ENCODE measurements around the gene IGSF6. TPM values are rescaled to one million over a fixed set of nuclear protein-coding genes. Genes with fewer than 3 reads are reported as not detected.

IGSF6 gene
- total and polyA plus RNA-seq, 2 of the 13 experiments (the other 11 are each of a cell fraction or from before 2014, with no cell fraction given): not detected

DNA sequence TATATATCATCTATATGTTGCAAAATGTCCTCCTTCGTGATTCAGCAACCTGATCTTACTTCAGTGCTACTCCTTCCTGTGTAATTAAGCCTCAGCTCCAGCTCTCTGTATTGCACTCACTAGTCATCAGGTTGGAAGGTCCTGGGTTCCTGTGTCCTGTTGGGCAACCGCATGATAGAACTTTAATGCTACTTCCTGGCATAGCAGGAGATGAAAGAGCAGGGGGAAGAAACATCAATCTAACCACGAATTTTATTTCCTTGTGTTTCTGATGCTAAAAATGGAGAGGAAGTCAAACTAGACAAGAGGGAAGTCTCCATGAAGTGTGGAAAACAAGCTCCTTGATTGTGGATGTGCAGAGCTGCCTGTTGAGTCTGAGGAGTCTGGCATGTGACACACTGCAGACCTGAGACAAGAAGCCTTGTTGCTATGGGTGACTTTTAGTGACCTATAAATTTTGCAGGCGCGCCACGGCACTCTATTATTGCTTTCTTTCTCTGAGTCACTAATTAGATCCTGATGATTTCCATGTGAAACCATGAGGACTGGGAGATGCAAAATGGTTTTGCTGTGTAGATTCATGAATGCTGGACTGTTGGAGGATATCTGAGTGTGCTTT lies 25.6 kb downstream of the IGSF6 start (continued):
- no peak for TF ChIP-seq GABPA (IDR thresholded peaks at IDR 0.05; ENCODE audit: low read depth, low read length)
- peak; percentile 40; the same call in 1 of the 2 replicates for TF ChIP-seq GABPA (CRISPR knock-in tag; IDR thresholded peaks at IDR 0.05; ENCODE audit: low read depth)
- TF ChIP-seq ZNF232 (CRISPR knock-in tag; IDR thresholded peaks at IDR 0.05; ENCODE audit: borderline replicate concordance): no peak
- TF ChIP-seq GATAD2A (CRISPR knock-in tag; IDR thresholded peaks at IDR 0.05): 0 out of 2 replicates have a peak, but pooled peaks have one; percentile 42
- TF ChIP-seq SAP130 (CRISPR knock-in tag; IDR thresholded peaks at IDR 0.05; ENCODE audit: low read depth): peak; percentile 83
- 0 out of 2 replicates have a peak, but pooled peaks have one; percentile 40 for TF ChIP-seq ZNF792 (CRISPR knock-in tag; IDR thresholded peaks at IDR 0.05)
- TF ChIP-seq ADNP (CRISPR knock-in tag; IDR thresholded peaks at IDR 0.05): no peak
- TF ChIP-seq, protein P1, sequence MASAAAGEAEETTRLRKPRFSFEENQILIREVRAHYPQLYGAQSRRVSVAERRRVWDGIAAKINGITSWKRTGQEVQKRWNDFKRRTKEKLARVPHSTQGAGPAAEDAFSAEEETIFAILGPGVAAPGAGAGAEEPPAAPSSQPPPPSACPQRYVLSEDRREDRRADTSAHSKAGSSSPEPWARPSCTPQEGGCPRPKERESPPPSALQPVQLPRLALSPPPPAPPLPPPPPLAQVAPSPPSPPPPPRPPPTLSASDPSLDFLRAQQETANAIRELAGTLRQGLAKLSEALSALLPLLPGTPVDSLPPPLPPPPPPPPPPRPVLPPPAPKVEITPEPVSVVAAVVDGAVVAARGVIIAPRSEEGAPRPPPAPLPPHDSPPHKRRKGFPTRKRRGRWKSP (CRISPR knock-in tag; IDR thresholded peaks at IDR 0.05): no peak
- no peak for TF ChIP-seq RARG (CRISPR knock-in tag; IDR thresholded peaks at IDR 0.05; ENCODE audit: low read depth)
- no peak for TF ChIP-seq NR3C1 (CRISPR knock-in tag; IDR thresholded peaks at IDR 0.05)
- TF ChIP-seq, protein P2, sequence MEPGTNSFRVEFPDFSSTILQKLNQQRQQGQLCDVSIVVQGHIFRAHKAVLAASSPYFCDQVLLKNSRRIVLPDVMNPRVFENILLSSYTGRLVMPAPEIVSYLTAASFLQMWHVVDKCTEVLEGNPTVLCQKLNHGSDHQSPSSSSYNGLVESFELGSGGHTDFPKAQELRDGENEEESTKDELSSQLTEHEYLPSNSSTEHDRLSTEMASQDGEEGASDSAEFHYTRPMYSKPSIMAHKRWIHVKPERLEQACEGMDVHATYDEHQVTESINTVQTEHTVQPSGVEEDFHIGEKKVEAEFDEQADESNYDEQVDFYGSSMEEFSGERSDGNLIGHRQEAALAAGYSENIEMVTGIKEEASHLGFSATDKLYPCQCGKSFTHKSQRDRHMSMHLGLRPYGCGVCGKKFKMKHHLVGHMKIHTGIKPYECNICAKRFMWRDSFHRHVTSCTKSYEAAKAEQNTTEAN (CRISPR knock-in tag; conservative IDR thresholded peaks at IDR 0.05): 0 out of 2 replicates have a peak, but pooled peaks have one; percentile 37
- TF ChIP-seq, protein P3, sequence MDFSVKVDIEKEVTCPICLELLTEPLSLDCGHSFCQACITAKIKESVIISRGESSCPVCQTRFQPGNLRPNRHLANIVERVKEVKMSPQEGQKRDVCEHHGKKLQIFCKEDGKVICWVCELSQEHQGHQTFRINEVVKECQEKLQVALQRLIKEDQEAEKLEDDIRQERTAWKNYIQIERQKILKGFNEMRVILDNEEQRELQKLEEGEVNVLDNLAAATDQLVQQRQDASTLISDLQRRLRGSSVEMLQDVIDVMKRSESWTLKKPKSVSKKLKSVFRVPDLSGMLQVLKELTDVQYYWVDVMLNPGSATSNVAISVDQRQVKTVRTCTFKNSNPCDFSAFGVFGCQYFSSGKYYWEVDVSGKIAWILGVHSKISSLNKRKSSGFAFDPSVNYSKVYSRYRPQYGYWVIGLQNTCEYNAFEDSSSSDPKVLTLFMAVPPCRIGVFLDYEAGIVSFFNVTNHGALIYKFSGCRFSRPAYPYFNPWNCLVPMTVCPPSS (IDR thresholded peaks at IDR 0.05): no peak
- TF ChIP-seq TCF12 (IDR thresholded peaks at IDR 0.05): no peak
- no peak for TF ChIP-seq TCF12 (CRISPR knock-in tag; IDR thresholded peaks at IDR 0.05)
- TF ChIP-seq HNF1B (CRISPR knock-in tag; IDR thresholded peaks at IDR 0.05): 0 out of 2 replicates have a peak, but pooled peaks have one; percentile 24
- no peak for TF ChIP-seq ZNF180 (CRISPR knock-in tag; IDR thresholded peaks at IDR 0.05; ENCODE audit: borderline replicate concordance, low read depth)
- TF ChIP-seq ZBTB20 (CRISPR knock-in tag; IDR thresholded peaks at IDR 0.05; ENCODE audit: borderline replicate concordance, low read depth): peak; percentile 79; the same call in 1 of the 2 replicates
- TF ChIP-seq, protein P4, sequence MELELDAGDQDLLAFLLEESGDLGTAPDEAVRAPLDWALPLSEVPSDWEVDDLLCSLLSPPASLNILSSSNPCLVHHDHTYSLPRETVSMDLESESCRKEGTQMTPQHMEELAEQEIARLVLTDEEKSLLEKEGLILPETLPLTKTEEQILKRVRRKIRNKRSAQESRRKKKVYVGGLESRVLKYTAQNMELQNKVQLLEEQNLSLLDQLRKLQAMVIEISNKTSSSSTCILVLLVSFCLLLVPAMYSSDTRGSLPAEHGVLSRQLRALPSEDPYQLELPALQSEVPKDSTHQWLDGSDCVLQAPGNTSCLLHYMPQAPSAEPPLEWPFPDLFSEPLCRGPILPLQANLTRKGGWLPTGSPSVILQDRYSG (CRISPR knock-in tag; IDR thresholded peaks at IDR 0.05): no peak
- peak; percentile 75 for TF ChIP-seq CEBPB (IDR thresholded peaks at IDR 0.05; ENCODE audit: borderline replicate concordance, low read depth, low read length)
- no peak for TF ChIP-seq ZIK1 (CRISPR knock-in tag; IDR thresholded peaks at IDR 0.05; ENCODE audit: borderline replicate concordance, low read depth)
- no peak for TF ChIP-seq ZBTB4 (CRISPR knock-in tag; IDR thresholded peaks at IDR 0.05; ENCODE audit: borderline replicate concordance)
- TF ChIP-seq KLF6 (CRISPR knock-in tag; IDR thresholded peaks at IDR 0.05): no peak
